Osteoblast (primary cell): Measurements from ENCODE around the gene P2RX3. TPM values are rescaled to one million over a fixed set of nuclear protein-coding genes. Genes with fewer than 3 reads are reported as not detected.

ENCODE experiments used
- DNase-seq: peaks from one replicate; pipeline ENCODE4 v3.0.0; 2011; ENCODE audit warnings: low spot score, mixed read lengths; ENCODE audit not compliant: insufficient read length; ENCODE audit errors: missing footprints
- H2AFZ ChIP-seq: 2 replicates; pipeline ENCODE4 v1.6.0; 2011; ENCODE audit warnings: mild to moderate bottlenecking, low read length
- H3K27ac ChIP-seq: 2 replicates; pipeline ENCODE4 v1.5.1; 2011; ENCODE audit warnings: mild to moderate bottlenecking, low read depth, low read length, moderate library complexity
- H3K27me3 ChIP-seq: 2 replicates; pipeline ENCODE4 v1.6.0; 2012; ENCODE audit warnings: mild to moderate bottlenecking, control low read depth, inconsistent platforms, low read length, moderate library complexity; ENCODE audit not compliant: insufficient read depth
- H3K36me3 ChIP-seq: 2 replicates; pipeline ENCODE4 v1.5.1; 2011; ENCODE audit warnings: mild to moderate bottlenecking, low read length, control low read depth, moderate library complexity; ENCODE audit not compliant: insufficient read depth
- H3K4me1 ChIP-seq: 2 replicates; pipeline ENCODE4 v1.5.1; 2011; ENCODE audit warnings: mild to moderate bottlenecking, low read length, control low read depth, moderate library complexity; ENCODE audit not compliant: insufficient read depth
- H3K4me2 ChIP-seq: 2 replicates; pipeline ENCODE4 v1.6.0; 2011; ENCODE audit warnings: mild to moderate bottlenecking, low read length; ENCODE audit not compliant: insufficient read depth
- H3K4me3 ChIP-seq: fragments of 200-600 bp; sonication (generic); 3 replicates; pipeline ENCODE4 v1.5.1; 2012; ENCODE audit warnings: mild to moderate bottlenecking, low read length, inconsistent platforms; ENCODE audit not compliant: insufficient read depth
- H3K79me2 ChIP-seq: 2 replicates; pipeline ENCODE4 v1.6.0; 2012; ENCODE audit warnings: mild to moderate bottlenecking, low read length, control low read depth, inconsistent platforms; ENCODE audit not compliant: insufficient read depth
- H3K9me3 ChIP-seq: 2 replicates; pipeline ENCODE4 v1.5.1; 2011; ENCODE audit warnings: low read depth, low read length, control low read depth
- H4K20me1 ChIP-seq: 2 replicates; pipeline ENCODE4 v1.6.0; 2012; ENCODE audit warnings: mild to moderate bottlenecking, low read length, control low read depth; ENCODE audit not compliant: insufficient read depth
- CTCF ChIP-seq: IDR thresholded peaks from 2 replicates; pipeline ENCODE4 v1.5.1; 2011; ENCODE audit warnings: mild to moderate bottlenecking, low read depth, low read length, moderate library complexity; ENCODE audit errors: extremely low read depth
- total RNA-seq: library from RNA; depleted of rRNA; stranded (reverse); fragments of >200 nt; gene quantifications from 2 replicates; pipeline ENCODE4 v1.2.3, GENCODE V29; 2012

P2RX3 gene
- total RNA-seq, 1 donor: not detected

GRCh38 chr11:57414612-57415212, 76.6 kb downstream of the P2RX3 start:
- Histone ChIP-seq H2AFZ (no peak overlapping the region), H3K27me3 (no peaks in the 10 kb centered on the region), H3K36me3 (peaks cover 69% of the 10 kb centered on the region), H4K20me1 (peaks cover 4% of the 10 kb centered on the region), H3K79me2 (peaks cover 4% of the 10 kb centered on the region), H3K4me3 (no peak overlapping the region), H3K4me1 (peaks cover 5% of the 10 kb centered on the region), H3K27ac (no peak overlapping the region), H3K4me2 (no peak overlapping the region), H3K9me3 (no peaks in the 10 kb centered on the region)
- no peak for TF ChIP-seq CTCF
- no peak for DNase-seq

GRCh38 chr11:57416436-57416835, 78.3 kb downstream of the P2RX3 start:
- H3K4me2 ChIP-seq: no peak overlapping the region
- H3K4me1 ChIP-seq: no peaks in the 10 kb centered on the region
- TF ChIP-seq CTCF: no peak
- H3K79me2 ChIP-seq: peaks cover 4% of the 10 kb centered on the region
- H3K9me3 ChIP-seq: no peaks in the 10 kb centered on the region
- H3K27me3 ChIP-seq: no peaks in the 10 kb centered on the region
- H3K4me3 ChIP-seq: no peak overlapping the region
- H4K20me1 ChIP-seq: peaks cover 4% of the 10 kb centered on the region
- DNase-seq: no peak
- H3K36me3 ChIP-seq: peaks cover 72% of the 10 kb centered on the region
- H2AFZ ChIP-seq: no peak overlapping the region
- peak overlapping the region; percentile 23 for H3K27ac ChIP-seq

GRCh38 chr11:57417056-57417455, 78.9 kb downstream of the P2RX3 start:
- H3K27ac ChIP-seq: no peak overlapping the region
- H3K36me3 ChIP-seq: peaks cover 68% of the 10 kb centered on the region
- no peak for TF ChIP-seq CTCF
- H3K4me2 ChIP-seq: no peak overlapping the region
- H2AFZ ChIP-seq: no peak overlapping the region
- no peaks in the 10 kb centered on the region for H3K27me3 ChIP-seq
- peaks cover 4% of the 10 kb centered on the region for H4K20me1 ChIP-seq
- no peaks in the 10 kb centered on the region for H3K9me3 ChIP-seq
- no peak overlapping the region for H3K4me3 ChIP-seq
- no peaks in the 10 kb centered on the region for H3K4me1 ChIP-seq
- no peak for DNase-seq
- peaks cover 4% of the 10 kb centered on the region for H3K79me2 ChIP-seq

GRCh38 chr11:57418131-57418530, 80.0 kb downstream of the P2RX3 start:
- H3K4me2 ChIP-seq: no peak overlapping the region
- H2AFZ ChIP-seq: no peak overlapping the region
- H3K4me1 ChIP-seq: no peaks in the 10 kb centered on the region
- TF ChIP-seq CTCF: no peak
- H3K36me3 ChIP-seq: peaks cover 68% of the 10 kb centered on the region
- DNase-seq: no peak
- H3K27ac ChIP-seq: no peak overlapping the region
- H3K9me3 ChIP-seq: no peaks in the 10 kb centered on the region
- no peak overlapping the region for H3K4me3 ChIP-seq
- no peaks in the 10 kb centered on the region for H3K27me3 ChIP-seq
- H3K79me2 ChIP-seq: peaks cover 8% of the 10 kb centered on the region
- H4K20me1 ChIP-seq: peaks cover 4% of the 10 kb centered on the region
